Keratinocyte (primary cell): ENCODE data around the gene ALG1L2. TPM values are rescaled to one million over a fixed set of nuclear protein-coding genes. Genes with fewer than 3 reads are reported as not detected.
"Not testable (repeated sequence)": the region's sequence is repeated elsewhere in the genome, so short reads cannot be mapped to it uniquely, and the experiment has no call there.

Experiments used
- DNase-seq: peaks from one replicate; pipeline ENCODE4 v3.0.0-alpha.2; 2011; ENCODE audit warnings: low read depth, missing footprints, low spot score
- FAIRE-seq: peaks from 2 replicates; lab custom pipeline; 2011; peaks lifted over from hg19 to GRCh38; lab: Jason Lieb, UNC
- H2AFZ ChIP-seq: 2 replicates; pipeline ENCODE4 v1.6.0; 2012; ENCODE audit warnings: low read length, control low read depth, inconsistent platforms; ENCODE audit not compliant: control insufficient read depth
- H3K27ac ChIP-seq: 2 replicates; pipeline ENCODE4 v1.5.1; 2011; ENCODE audit warnings: low read length; ENCODE audit not compliant: control insufficient read depth, insufficient read depth
- H3K27me3 ChIP-seq: 3 replicates; pipeline ENCODE4 v1.6.0; 2011; ENCODE audit warnings: low read length; ENCODE audit not compliant: control insufficient read depth, insufficient read depth; ENCODE audit errors: extremely low read depth
- H3K36me3 ChIP-seq, 2 experiments: 2 replicates in 1 of 2; 3 replicates in 1 of 2; pipeline ENCODE4 v1.5.1; 2011; ENCODE audit warnings: low read length in 2 of 2, mild to moderate bottlenecking in 1 of 2; ENCODE audit not compliant: control insufficient read depth in 2 of 2, insufficient read depth in 2 of 2; ENCODE audit errors: extremely low read depth in 1 of 2
- H3K4me1 ChIP-seq: 3 replicates; pipeline ENCODE4 v1.5.1; 2011; ENCODE audit warnings: low read length; ENCODE audit not compliant: control insufficient read depth, insufficient read depth; ENCODE audit errors: extremely low read depth
- H3K4me2 ChIP-seq: 3 replicates; pipeline ENCODE4 v1.6.0; 2011; ENCODE audit warnings: low read depth, low read length; ENCODE audit not compliant: control insufficient read depth, insufficient read depth; ENCODE audit errors: extremely low read depth
- H3K4me3 ChIP-seq, 3 experiments: fragments of 200-600 bp in 1 of 3; sonication (generic) in 1 of 3; 2 replicates in 2 of 3; 3 replicates in 1 of 3; pipeline ENCODE4 v1.5.1; 2011 to 2016; ENCODE audit warnings: low read length in 3 of 3, mild to moderate bottlenecking in 3 of 3, control low read depth in 2 of 3, inconsistent platforms in 1 of 3, low read depth in 1 of 3, mixed read lengths in 1 of 3, mixed run types in 1 of 3, moderate library complexity in 1 of 3; ENCODE audit not compliant: control insufficient read depth in 2 of 3, insufficient read depth in 2 of 3; ENCODE audit errors: extremely low read depth in 1 of 3
- H3K79me2 ChIP-seq: 2 replicates; pipeline ENCODE4 v1.6.0; 2012; ENCODE audit warnings: low read length; ENCODE audit not compliant: control insufficient read depth, insufficient read depth
- H3K9ac ChIP-seq: 3 replicates; pipeline ENCODE4 v1.6.0; 2011; ENCODE audit warnings: low read length; ENCODE audit not compliant: control insufficient read depth, insufficient read depth; ENCODE audit errors: extremely low read depth
- H3K9me1 ChIP-seq: 3 replicates; pipeline ENCODE4 v1.6.0; 2011; ENCODE audit warnings: low read length; ENCODE audit not compliant: control insufficient read depth, insufficient read depth; ENCODE audit errors: extremely low read depth
- H3K9me3 ChIP-seq: 2 replicates; pipeline ENCODE4 v1.5.1; 2012; ENCODE audit warnings: low read depth, low read length; ENCODE audit not compliant: control insufficient read depth
- H4K20me1 ChIP-seq: 3 replicates; pipeline ENCODE4 v1.6.0; 2011; ENCODE audit warnings: low read length; ENCODE audit not compliant: control insufficient read depth, insufficient read depth; ENCODE audit errors: extremely low read depth
- EZH2 ChIP-seq: IDR thresholded peaks from one replicate; pipeline ENCODE4 v1.6.1; 2012; ENCODE audit warnings: inconsistent platforms, mild to moderate bottlenecking, low read length, moderate library complexity
- dilution Hi-C: fragments of 300-500 bp; cut with MboI; formaldehyde crosslinking; loops from one replicate; pipeline ENCODE4 v1.7.0; 2020; ENCODE audit warnings: low sequenced_read_pairs; ENCODE audit not compliant: extremely low pct_ligation_motif_present
- polyA plus RNA-seq, 5 experiments: library from polyadenylated mRNA; depleted of rRNA in 3 of 5; stranded (reverse) in 3 of 5; stranded (forward) in 1 of 5; unstranded in 1 of 5; fragments of >200 nt; gene quantifications; 1 replicate in 1 of 5; 2 replicates in 3 of 5; 3 replicates in 1 of 5; pipeline versions ENCODE4 v1.2.1 to v1.2.3, GENCODE V29; 2011 to 2012; ENCODE audit warnings: missing spikeins in 2 of 5, low read depth in 1 of 5, low replicate concordance in 1 of 5
- TF ChIP-seq, protein P1 (sequence below), 3 experiments: IDR thresholded peaks in 1 of 3; conservative IDR thresholded peaks in 1 of 3; optimal IDR thresholded peaks in 1 of 3; 2 replicates in 2 of 3; 3 replicates in 1 of 3; pipeline versions ENCODE3 to v1.5.1; 2011; ENCODE audit warnings: low read length in 3 of 3, mild to moderate bottlenecking in 3 of 3, moderate library complexity in 2 of 3, control low read depth in 1 of 3, inconsistent platforms in 1 of 3; ENCODE audit not compliant: insufficient read depth in 2 of 3; ENCODE audit errors: extremely low read depth in 1 of 3

Gene ALG1L2
- polyA plus RNA-seq, 1 donor (not counting 4 experiments of a cell fraction or from before 2014, with no cell fraction given) = not detected

GRCh38 chr3:130073582-130073981, 8.0 kb upstream of the ALG1L2 start:
- Histone ChIP-seq H3K9me1 (no peaks in the 10 kb centered on the region), H3K36me3 (no peaks in the 10 kb centered on the region), H3K9me3 (no peaks in the 10 kb centered on the region), H3K4me3 (no peak overlapping the region), H3K9ac (no peak overlapping the region), H2AFZ (no peak overlapping the region), H3K79me2 (no peaks in the 10 kb centered on the region), H3K4me1 (no peaks in the 10 kb centered on the region), H4K20me1 (no peaks in the 10 kb centered on the region), H3K4me2 (no peak overlapping the region), H3K27ac (no peak overlapping the region), H3K27me3 (no peaks in the 10 kb centered on the region)
- DNase-seq (no peak), FAIRE-seq (no peak)
- TF ChIP-seq, protein P1, sequence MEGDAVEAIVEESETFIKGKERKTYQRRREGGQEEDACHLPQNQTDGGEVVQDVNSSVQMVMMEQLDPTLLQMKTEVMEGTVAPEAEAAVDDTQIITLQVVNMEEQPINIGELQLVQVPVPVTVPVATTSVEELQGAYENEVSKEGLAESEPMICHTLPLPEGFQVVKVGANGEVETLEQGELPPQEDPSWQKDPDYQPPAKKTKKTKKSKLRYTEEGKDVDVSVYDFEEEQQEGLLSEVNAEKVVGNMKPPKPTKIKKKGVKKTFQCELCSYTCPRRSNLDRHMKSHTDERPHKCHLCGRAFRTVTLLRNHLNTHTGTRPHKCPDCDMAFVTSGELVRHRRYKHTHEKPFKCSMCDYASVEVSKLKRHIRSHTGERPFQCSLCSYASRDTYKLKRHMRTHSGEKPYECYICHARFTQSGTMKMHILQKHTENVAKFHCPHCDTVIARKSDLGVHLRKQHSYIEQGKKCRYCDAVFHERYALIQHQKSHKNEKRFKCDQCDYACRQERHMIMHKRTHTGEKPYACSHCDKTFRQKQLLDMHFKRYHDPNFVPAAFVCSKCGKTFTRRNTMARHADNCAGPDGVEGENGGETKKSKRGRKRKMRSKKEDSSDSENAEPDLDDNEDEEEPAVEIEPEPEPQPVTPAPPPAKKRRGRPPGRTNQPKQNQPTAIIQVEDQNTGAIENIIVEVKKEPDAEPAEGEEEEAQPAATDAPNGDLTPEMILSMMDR (optimal IDR thresholded peaks at IDR 0.05 in 1 of 3, IDR thresholded peaks at IDR 0.05 in 1 of 3, conservative IDR thresholded peaks at IDR 0.05 in 1 of 3; ENCODE audit: extremely low read depth in 1 of 3, insufficient read depth in 2 of 3, low read length in 3 of 3) = no peak
- TF ChIP-seq EZH2 = no peak
- dilution Hi-C loops = no loop called here

GRCh38 chr3:130077636-130078035, 4.0 kb upstream of the ALG1L2 start:
- no peak overlapping the region for H3K9ac ChIP-seq
- TF ChIP-seq, protein P1 (optimal IDR thresholded peaks at IDR 0.05 in 1 of 3, IDR thresholded peaks at IDR 0.05 in 1 of 3, conservative IDR thresholded peaks at IDR 0.05 in 1 of 3; ENCODE audit: extremely low read depth in 1 of 3, insufficient read depth in 2 of 3, low read length in 3 of 3) = no peak
- TF ChIP-seq EZH2 = no peak
- no peaks in the 10 kb centered on the region for H3K9me1 ChIP-seq
- no peaks in the 10 kb centered on the region for H3K36me3 ChIP-seq
- no peak overlapping the region for H3K4me3 ChIP-seq
- no peaks in the 10 kb centered on the region for H3K9me3 ChIP-seq
- H3K79me2 ChIP-seq = no peaks in the 10 kb centered on the region
- no peak overlapping the region for H3K4me2 ChIP-seq
- H3K4me1 ChIP-seq = no peaks in the 10 kb centered on the region
- no peaks in the 10 kb centered on the region for H3K27me3 ChIP-seq
- H2AFZ ChIP-seq = no peak overlapping the region
- no peak overlapping the region for H3K27ac ChIP-seq
- FAIRE-seq (no peak), DNase-seq (no peak)
- H4K20me1 ChIP-seq = no peaks in the 10 kb centered on the region
- dilution Hi-C loops = no loop called here

DNA sequence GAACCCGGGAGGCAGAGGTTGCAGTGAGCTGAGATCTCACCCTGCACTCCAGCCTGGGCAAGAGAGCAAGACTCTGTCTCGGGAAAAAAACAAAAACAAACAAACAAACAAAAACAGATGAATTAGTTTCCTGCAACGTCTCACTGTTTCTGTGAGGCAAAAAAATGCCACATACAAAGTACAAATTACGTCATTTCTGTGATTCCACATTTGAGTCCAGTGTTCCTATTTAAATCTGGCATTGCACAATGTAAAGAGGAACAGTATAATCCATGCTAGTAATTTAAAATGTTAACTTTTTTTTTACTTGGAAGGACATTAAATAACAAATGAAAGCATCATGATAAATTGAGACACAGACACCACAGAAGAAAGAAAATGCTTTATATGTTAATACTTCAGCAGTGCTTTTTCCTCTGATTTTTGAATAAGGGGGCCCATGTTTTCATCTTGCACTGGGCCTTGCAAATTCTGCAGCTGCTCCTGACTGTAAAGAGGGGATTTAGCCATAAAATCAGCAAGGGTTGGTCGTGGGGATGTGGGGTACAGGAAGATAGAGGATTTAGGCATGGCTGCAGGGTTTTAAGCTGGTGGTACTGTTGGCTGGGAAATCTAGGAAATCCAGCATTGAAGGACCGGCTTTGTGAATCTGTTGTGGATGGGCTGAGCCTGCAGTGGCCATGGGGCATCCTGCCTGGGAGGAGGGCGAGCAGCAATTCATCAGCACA, 1.9 kb downstream of the ALG1L2 start:
- H3K79me2 ChIP-seq, H2AFZ ChIP-seq, dilution Hi-C loops, FAIRE-seq, H3K4me2 ChIP-seq, H3K9me3 ChIP-seq, H3K9me1 ChIP-seq, DNase-seq, H3K36me3 ChIP-seq, H4K20me1 ChIP-seq, H3K4me3 ChIP-seq, H3K4me1 ChIP-seq, H3K27me3 ChIP-seq, H3K27ac ChIP-seq, H3K9ac ChIP-seq: not testable (repeated sequence)
